Hippocampal formation (tissue), 2 donors: Measurements from ENCODE around the gene MPDU1.

Experiments
- DNase-seq, 2 donors: peaks; one replicate each; lab custom pipeline; 2025; lab: John Stamatoyannopoulos, UW

The MPDU1 gene

GRCh38 chr17:7560172-7561027 is 23.3 kb upstream of the MPDU1 start:
- DNase-seq, result no peak

GRCh38 chr17:7561028-7561575 is 22.6 kb upstream of the MPDU1 start:
- DNase-seq, result peak; percentile 77 to 78

- DNase-seq, result peak; percentile 74 to 80
Measured at GRCh38 chr17:7561589-7562207, 22.0 kb upstream of the MPDU1 start, which contains the start of gene SENP3. TSS of gene SENP3 (plus strand) at chr17:7561919. CDS start at chr17:7563077, 1,158 bp downstream.

- DNase-seq, result no peak
Measured at GRCh38 chr17:7562208-7562605, 21.4 kb upstream of the MPDU1 start.

GRCh38 chr17:7563115-7563869 is 20.4 kb upstream of the MPDU1 start:
- DNase-seq, result no peak

- DNase-seq, result no peak
Measured at GRCh38 chr17:7569571-7569970, 14.1 kb upstream of the MPDU1 start.

- no peak for DNase-seq
Measured at GRCh38 chr17:7570351-7570750, 13.3 kb upstream of the MPDU1 start.

GRCh38 chr17:7572338-7572587 is 11.4 kb upstream of the MPDU1 start:
- DNase-seq, result no peak

GRCh38 chr17:7572588-7573323 is 10.9 kb upstream of the MPDU1 start:
- DNase-seq, result peak; percentile 99 to 100

- DNase-seq, result peak; percentile 83 to 85
Measured at GRCh38 chr17:7573324-7574080, 10.2 kb upstream of the MPDU1 start.

GRCh38 chr17:7574176-7574953 is 9.3 kb upstream of the MPDU1 start:
- DNase-seq, result no peak

- no peak for DNase-seq
Measured at GRCh38 chr17:7575481-7575883, 8.2 kb upstream of the MPDU1 start.

- no peak for DNase-seq
Measured at GRCh38 chr17:7575959-7576358, 7.7 kb upstream of the MPDU1 start.

- no peak for DNase-seq
Measured at GRCh38 chr17:7576432-7576937, 7.2 kb upstream of the MPDU1 start.

- no peak for DNase-seq
Measured at GRCh38 chr17:7577327-7578199, 6.1 kb upstream of the MPDU1 start.

GRCh38 chr17:7579001-7579833 is 4.4 kb upstream of the MPDU1 start, which contains the start of gene CD68:
TSS of gene CD68 (plus strand) at chr17:7579638. CDS start at chr17:7579678, 40 bp downstream.
- peak; percentile 35 to 39 for DNase-seq

GRCh38 chr17:7579834-7580603 is 3.6 kb upstream of the MPDU1 start:
- no peak for DNase-seq
